NCI-H774 (cell line): Measurements from ENCODE around the gene AURKB.
A peak's percentile ranks its signal among the peaks of the same experiment; 100 is the strongest.
"Not testable (repeated sequence)": the region's sequence is repeated elsewhere in the genome, so short reads cannot be mapped to it uniquely, and the experiment has no call there.

Experiments used
- DNase-seq: peaks from one replicate; lab custom pipeline; 2025; lab: John Stamatoyannopoulos, UW

Gene AURKB

DNA sequence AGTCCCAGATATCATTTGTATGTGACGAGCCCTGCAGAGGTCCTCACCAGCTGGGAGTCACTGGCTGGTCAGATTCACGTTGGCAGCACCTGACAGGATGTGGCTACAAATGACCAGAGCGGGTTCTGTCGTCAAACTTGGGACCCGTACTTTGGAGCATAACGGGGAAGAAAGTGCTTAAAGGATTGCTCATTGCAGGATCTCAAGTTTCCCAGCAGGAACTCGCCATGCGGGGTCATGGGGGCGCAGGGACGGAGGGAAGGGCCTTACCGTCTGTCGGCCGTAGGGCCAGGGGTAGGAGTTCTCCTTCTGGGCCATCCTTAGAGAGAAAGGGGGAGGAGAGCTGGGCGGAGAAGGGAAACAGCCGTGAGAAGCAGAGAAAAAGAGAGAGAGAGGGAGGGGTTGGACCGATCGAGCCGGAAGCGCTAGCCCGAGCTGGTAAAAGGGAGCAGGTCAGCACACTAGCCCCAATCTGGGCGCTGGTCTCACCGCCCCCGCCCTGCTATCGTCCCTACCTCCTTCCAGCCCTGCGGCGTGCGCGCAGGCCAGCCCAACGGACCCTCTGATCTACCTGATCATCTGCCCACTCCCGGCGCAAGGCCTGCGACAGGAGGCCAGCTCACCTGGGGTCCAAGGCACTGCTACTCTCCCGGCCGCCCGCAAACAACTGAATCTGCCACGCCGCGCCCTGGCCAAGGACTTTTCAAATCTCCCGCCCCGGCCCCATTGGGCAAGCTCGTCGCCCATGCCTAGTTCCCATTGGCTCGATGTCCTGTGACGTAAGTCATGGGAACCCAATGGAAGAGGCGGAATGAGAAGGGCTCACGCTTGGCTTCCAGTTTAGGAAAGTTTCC is at the start of gene AURKB:
TSS of gene AURKB (minus strand) at position 669 of the 854 bp plus-strand sequence. CDS start at position 318, 351 bp downstream.
- peak; percentile 78 for DNase-seq

- no peak for DNase-seq
These were observed 47.4 kb upstream of the AURKB start for GRCh38 chr17:8257801-8258200.

DNA sequence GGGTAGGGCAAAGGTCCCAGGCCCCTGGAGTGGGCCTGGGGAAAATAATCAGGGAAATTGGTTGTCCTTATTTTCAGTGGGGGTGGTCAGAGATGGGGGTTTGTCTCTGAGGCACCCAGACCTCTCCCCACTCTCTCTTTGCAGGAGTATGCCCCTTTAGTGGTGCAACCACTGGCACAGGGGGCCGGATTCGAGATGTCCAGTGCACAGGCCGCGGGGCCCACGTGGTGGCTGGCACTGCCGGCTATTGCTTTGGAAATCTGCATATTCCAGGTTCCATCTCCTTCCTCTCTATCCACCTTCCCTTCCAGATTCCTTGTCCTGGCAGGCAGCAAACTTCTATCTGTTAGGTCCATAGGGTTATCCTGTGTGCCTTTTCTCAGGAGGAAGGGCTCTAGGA is 46.3 kb upstream of the AURKB start:
- DNase-seq = no peak

GRCh38 chr17:8256291-8256690 is 45.9 kb upstream of the AURKB start:
- no peak for DNase-seq

DNA sequence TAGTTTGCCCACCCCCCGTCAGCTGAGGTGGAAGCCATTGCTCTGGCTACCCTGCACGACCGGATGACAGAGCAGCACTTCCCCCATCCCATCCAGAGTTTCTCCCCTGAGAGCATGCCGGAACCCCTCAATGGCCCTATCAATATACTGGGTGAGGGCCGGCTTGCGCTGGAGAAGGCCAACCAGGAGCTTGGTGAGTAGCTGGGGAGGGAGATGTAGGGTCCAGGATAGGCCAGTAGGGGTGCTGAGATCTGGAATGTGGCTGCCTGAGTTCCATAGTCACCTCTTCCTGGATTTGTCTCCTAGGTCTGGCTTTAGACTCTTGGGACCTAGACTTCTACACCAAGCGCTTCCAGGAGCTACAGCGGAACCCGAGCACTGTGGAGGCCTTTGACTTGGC is 45.1 kb upstream of the AURKB start:
- no peak for DNase-seq

DNA sequence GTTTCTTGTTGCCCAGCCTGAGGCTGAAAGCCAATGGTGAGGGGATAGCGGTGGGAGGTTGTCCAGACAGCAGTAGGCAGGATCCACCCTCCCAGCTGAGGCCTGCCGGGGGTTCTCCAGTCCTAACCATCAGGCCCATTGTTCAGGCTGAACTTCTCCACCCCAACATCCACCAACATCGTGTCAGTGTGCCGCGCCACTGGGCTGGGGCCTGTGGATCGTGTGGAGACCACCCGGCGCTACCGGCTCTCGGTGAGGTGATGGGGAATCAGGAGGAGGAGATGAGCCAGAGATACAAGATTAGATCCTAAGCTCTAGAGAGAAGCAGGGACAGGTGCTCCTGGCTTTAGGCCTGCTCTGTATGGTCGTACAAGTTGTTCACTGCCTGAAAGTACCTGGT is 44.5 kb upstream of the AURKB start:
- no peak for DNase-seq

DNA sequence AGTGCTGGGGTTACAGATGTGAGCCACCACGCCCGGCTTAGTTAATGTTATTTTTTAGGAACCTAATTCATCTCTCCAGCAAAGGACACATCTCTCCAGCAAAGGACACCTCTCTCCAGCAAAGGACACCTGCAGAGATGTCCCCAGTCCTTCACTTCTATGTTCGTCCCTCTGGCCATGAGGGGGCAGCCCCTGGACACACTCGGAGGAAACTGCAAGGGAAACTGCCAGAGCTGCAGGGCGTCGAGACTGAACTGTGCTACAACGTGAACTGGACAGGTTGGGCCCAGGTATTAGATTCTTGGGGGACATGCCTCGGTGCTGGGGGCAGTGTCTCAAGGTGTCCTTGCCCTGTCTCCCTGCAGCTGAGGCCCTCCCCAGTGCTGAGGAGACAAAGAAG is 43.4 kb upstream of the AURKB start:
- no peak for DNase-seq

- DNase-seq = not testable (repeated sequence)
These were observed 41.0 kb upstream of the AURKB start for GRCh38 chr17:8251411-8251810.

DNA sequence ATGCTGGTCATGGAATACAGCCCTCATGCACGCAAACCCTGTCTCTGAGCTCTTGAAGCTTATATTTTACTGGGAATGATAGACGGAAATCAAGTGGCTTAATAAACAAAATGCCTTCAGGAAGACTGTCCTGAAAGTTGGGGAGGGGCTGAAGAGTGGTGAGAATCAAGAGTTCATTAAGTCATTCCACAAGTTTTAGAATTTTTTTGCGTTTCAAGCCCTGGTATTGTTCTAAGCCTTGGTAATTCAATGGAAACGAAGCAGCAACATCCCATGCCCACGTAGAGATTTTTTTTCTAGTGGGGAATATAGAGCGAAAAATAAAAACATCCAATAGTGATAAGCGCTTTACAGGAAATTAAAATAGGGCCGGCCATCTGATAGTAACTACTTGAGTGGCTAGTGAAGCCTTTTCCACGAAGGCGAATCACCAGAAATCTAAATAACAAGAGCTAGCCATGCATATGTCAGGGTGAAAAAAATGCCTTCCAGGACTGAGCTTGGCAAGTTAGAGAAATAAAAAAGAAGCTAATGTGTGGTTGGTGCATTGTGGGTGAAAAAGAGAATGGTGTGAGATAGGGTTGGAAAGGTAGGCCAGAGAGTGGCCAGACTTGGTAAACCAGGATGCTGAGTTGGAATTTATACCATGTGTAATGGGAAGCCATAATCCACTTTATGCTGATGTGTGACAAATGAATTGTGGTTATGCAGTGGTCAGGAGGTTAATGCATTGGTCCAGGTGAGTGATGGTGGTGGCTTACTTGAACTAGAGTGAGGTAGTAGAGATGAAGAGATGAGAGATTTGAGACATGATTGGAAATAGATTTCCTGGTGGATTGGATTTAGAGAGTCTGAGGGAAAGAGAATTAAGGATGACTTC is 39.5 kb upstream of the AURKB start:
- DNase-seq = no peak

DNA sequence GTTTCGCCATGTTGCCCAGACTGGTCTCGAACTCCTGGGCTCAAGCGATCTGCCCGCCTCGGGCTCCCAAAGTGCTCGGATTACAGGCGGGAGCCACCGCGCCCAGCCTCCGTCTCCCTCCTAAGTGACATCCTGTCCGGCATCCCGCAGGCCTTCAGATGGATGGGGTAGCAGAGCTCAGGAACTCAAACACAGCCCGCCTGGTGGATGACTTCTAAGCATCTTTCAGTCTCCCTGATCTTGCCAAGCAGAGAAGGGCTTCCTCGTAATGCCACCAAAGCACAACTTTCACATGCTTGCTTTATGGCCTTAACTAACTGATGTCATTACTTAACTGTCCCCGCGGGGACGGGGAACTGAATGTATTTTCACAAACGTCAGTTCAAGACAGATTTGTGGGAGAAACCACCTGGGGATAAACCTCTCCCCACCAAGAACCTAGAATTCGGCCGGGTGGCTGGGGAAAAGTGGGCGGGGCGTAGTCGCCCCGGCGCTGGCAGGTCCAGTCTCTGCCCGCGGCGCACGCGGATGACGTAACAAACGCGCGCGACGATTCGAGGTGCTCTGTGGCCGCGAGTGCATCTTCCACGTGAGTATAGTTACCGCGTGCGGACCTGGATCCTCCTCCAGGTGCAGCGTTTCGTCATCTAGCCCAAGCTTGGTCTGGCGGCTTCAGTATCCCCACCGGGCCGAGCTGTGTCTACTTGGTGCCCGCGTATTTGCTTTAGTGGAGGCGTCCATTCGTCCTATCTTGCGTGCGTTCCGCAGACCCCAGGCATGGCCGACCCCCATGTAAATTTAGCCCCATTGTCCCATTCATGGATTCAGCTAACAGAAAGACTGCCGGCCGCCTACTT is 38.6 kb upstream of the AURKB start, which contains the start of gene PFAS:
TSS of gene PFAS (plus strand) at position 539 of the 857 bp plus-strand sequence. CDS start 4,649 bp downstream, outside the sequence.
- peak; percentile 75 for DNase-seq

- no peak for DNase-seq
These were observed 34.4 kb upstream of the AURKB start for GRCh38 chr17:8244768-8245167.

DNA sequence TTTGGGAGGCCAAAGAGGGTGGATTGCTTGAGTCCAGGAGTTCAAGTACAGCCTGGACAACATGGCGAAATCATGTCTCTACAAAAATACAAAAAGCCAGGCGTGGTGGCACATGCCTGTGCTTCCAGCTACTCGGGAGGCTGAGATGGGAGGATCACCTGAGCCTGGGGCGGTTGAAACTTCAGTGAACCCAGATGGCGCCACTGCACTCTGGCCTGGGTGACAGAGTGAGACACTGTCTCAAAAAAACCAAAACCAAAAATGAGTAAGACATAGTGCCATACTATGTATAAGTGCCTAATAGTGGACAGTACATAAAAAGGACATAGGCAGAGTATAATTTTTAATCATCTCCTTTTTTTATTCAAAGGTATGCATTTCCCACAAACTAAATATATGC is 33.5 kb upstream of the AURKB start:
- no peak for DNase-seq

- no peak for DNase-seq
These were observed 27.5 kb upstream of the AURKB start for GRCh38 chr17:8237886-8238285.

DNA sequence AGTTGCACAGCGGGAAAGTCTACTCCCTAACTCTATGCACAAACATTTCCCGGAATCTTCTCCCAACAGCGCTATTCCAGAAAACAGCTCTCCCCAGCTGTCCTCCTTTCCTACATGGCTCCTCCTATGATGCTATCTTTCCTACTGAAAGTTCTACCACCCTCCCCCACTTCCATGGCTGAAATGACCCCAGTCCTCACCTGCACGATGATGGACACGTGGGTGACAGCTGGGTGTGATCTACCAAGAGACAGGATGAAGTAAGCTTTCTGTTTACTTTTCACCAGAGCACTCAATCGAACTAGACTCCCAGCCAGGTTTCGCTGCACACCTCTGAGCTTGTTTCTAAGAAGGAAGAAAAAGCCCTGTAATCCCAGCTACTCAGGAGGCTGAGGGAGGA is 26.8 kb upstream of the AURKB start:
- DNase-seq = no peak

GRCh38 chr17:8235676-8236075 is 25.3 kb upstream of the AURKB start:
- DNase-seq = no peak

- no peak for DNase-seq
These were observed 24.2 kb upstream of the AURKB start for GRCh38 chr17:8234361-8235270.

DNA sequence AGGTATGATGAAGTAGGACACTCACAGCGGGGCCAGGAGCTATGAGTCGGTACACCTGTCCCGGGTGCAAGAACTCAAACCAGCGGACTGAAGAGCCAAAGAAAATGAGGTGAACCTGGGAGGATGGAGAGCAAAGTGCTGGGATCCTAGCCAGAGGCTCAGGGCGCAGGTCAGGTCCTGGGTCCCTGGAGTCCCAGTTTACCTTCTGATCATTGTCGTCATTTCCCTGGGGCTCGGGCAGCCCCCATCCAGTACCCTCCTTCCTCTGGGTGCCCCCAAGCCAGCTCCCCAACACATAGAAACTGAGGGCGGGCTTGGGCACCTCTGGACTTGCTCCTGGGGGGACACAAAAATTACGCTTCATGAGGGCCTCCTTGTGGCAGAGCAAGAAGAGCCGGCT is 21.3 kb upstream of the AURKB start:
- no peak for DNase-seq

GRCh38 chr17:8227238-8227581 is 16.8 kb upstream of the AURKB start:
- DNase-seq = no peak

DNA sequence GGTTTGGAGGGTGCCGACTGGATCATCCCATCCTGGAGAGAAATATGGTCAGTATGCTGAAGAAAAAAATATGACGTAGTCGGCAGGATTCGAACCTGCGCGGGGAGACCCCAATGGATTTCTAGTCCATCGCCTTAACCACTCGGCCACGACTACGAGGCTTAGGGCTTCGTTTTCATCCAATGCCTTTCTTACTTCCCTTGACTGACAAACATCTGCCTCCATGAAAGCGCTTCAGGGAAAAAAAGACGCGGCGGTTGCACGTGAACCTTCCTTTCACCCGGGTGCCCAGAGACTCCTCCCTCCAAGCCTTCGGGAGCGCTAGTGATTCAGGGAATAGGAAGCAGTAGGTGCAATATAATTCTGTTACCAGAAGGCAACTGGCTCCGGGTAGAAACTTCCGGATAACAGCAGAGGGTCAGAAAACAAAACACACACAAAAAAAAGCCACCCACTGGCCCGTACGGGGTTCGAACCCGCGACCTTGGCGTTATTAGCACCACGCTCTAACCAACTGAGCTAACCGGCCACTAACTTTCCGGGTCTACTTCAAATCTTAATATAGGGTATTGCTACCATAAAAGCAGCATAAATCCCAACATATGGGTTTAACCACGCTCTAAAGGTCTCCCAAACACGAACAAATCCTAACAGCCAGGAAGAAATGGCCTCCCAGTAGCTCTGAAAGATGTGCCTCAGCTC is 16.3 kb upstream of the AURKB start:
- DNase-seq = no peak

- DNase-seq = no peak
These were observed 15.6 kb upstream of the AURKB start for GRCh38 chr17:8225813-8226535.
